DMS153 treated with DMSO at 0.1 percent for 48 hours (cell line): Measurements from ENCODE around the gene TMEM184C.

Experiments used
- DNase-seq: peaks from one replicate; lab custom pipeline; 2025; ENCODE audit not compliant: unreplicated experiment; lab: John Stamatoyannopoulos, UW

The TMEM184C gene

DNA sequence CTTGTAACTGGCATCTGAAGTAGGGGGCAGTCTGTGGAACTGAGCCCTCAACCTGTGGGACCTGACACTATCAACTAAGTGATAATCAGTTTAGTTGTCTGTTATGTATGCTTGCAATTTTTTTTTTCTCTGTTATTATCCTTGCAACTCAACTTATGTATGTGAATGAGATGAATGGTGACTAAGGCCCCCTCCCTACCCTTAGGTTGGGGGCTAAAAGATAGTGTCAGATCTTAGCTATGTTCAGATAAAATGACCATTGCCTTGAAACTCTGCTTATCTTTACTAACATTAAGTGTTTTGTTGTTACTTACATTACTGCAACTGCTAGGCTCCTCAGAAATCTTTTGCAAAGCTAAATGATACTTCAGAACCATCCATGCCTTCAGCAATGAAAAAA lies 31.5 kb downstream of the TMEM184C start:
- DNase-seq = no peak

DNA sequence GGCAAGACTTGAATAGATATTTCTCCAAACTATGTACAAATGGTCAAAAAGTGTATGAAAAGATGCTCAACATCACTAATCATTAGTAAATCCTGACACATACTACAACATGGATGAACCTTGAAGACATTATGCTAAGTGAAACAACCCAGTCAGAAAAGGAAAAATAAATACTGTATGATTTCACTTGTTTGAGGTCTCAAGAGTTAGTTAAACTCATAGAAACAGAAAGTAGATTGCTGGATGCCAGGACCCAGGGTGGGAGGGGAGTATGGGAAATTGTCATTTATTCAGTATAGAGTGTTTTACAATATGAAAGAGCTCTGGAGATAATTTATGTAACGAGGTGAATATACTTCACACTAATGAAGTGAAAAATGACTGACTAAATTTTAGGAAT lies 34.4 kb downstream of the TMEM184C start:
- DNase-seq = no peak

DNA sequence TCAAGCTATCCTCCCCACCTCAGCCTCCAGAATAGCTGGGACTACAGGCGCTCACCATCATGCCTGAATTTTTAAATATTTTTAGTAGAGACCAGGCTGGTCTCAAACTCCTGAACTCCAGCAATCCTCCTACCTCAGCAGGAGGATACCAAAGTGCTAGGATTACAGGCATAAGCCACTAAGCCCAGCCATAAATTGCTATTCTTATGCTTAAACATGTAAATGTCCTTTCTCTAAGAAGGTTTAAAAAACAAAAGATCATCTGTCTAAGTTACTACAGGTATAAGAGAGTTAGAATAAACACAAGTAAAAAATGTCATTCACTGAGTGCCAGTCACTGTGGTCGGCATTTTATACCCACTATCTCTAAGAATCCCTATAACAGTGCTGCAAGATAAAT lies 38.4 kb downstream of the TMEM184C start:
- DNase-seq = no peak

DNA sequence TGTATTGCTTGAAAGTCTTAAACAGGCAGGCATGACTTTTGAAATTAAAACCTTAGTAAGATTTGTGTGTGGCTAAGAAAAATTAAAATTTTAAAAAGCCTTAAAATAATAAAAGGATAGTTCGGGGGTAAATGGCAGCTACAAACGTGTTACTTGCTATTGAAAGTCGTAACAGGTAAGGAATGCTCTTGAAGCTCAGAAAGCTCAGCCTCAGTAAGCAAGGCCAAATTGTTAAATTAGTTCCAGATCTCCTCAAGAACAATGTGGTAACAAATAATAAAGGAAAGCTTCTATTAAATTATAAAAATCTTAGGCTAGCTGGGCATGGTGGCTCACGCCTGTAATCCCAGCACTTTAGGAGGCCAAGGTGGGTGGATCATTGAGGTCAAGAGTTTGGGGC lies 41.3 kb downstream of the TMEM184C start:
- DNase-seq = no peak

DNA sequence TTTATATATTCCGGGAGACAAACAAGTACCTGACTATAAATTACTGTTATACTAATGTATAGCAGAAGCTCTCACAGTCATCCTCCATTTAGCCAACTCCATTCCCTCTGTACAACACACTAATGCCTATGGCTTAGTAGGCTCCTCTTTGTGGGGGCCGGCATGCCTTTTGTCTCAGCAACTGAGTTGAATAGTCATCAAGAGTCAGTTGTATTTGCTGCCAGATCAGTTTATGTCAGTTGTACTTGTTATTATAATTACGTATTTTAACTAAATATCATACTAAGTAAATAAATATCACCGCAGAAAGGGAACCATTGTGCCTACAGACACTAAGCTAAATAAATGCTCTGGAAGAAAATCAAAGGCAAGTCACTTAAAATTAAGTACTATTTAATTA lies 56.9 kb downstream of the TMEM184C start:
- DNase-seq = no peak

DNA sequence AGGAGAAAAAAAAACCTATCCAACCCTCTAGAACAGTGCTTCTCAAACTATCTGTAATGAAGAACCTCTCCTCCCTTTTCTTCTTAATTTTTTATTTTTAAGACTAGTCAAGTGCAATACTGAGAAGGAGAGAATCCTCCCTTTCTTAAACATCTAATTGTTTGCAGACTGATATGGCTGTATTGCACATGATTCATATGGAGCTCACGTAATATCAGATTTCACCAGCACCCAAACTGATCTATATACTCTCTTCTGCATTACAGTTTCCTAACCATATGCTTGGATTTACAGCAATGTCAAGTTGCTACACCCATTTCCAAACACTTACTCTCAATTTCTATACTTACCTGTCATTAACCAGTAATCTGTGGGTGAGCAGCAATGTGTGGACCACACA lies 57.3 kb downstream of the TMEM184C start:
- DNase-seq = no peak

DNA sequence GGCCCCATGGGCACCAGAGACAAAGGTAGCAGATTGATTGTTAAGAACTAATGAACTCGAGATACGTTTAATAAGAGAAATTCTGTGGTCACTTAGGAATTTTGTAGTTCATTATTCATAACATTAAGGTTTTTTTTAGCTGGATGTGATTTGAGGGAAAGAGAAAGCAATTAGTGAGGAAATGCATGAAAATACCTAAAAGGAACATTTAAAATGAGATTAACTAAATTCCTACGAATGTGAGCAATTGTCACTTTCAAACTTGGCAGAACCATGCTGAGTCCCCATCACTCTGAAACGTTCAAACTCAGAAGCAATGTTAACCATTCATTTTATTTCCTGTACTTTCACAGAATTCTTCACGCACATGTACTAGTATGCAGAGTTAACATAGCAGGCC lies 60.9 kb downstream of the TMEM184C start:
- DNase-seq = no peak

DNA sequence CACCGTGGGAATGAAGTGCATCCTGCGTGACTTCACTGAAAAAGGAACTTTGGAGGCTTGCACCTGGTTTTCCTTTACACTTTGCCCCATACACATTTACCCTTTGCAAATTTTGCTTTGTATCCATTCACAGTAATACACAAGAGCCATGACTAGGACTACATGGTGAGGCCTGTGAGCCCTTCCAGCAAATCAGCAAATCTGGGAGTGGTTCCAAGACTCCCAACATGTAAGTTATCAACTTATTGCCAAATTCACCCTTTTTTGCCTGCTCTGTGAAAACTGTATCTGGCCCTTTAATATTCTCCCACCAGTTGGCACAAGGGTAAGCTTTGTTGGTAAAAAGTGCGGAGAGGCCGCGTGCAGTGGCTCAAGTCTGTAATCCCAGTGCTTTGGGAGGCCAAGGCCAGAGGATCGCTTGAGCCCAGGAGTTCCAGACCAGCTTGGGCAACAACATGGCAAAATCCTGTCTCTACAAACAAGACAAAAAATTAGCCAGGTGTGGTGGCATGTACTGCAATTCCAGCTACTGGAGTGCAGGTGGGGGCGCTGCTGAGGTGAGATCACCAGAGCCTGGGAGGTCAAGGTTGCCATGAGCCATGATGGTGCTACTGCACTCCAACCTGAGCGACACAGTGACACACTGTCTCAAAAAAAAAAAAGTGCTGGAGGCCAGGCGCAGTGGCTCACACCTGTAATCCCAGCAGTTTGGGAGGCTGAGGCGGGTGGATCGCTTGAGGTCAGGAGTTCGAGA lies 61.8 kb downstream of the TMEM184C start:
- no peak for DNase-seq

DNA sequence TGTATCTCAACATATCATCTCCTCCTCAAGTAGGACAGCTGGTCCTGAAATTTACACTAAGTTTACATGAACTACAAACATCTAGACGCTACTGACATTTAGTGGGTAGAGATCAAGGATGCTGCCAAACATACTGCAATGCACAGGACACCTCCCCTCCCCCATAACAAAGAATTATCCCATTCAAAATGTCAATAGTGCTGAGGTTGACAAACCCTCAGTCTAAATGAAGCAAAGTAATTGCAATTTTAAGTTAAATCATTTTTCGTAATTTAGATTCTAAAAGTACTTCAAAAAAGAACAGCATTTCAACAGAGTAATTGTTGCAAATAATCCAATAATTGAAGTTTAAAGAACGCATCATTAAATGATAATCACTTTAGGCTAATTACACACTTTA lies 65.6 kb downstream of the TMEM184C start:
- no peak for DNase-seq

DNA sequence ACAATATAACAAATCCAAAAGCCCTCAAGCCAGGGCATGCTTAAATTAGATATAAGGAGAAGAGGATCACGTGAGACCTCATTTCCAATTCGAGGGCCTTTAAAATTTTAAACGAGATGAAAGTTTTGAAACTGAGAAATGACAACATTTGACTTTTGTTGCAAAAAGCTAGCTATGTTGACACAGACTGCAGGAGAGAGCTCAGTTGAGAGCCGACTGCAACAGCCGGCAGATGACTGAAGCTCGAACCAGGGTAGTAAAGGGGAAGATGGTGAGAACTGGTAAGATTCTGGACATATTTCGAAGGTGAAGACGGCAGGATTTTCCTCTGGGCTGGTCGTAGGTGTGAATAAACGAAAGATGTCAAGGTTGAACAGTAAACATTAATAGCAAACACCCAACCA lies 66.0 kb downstream of the TMEM184C start:
- no peak for DNase-seq

DNA sequence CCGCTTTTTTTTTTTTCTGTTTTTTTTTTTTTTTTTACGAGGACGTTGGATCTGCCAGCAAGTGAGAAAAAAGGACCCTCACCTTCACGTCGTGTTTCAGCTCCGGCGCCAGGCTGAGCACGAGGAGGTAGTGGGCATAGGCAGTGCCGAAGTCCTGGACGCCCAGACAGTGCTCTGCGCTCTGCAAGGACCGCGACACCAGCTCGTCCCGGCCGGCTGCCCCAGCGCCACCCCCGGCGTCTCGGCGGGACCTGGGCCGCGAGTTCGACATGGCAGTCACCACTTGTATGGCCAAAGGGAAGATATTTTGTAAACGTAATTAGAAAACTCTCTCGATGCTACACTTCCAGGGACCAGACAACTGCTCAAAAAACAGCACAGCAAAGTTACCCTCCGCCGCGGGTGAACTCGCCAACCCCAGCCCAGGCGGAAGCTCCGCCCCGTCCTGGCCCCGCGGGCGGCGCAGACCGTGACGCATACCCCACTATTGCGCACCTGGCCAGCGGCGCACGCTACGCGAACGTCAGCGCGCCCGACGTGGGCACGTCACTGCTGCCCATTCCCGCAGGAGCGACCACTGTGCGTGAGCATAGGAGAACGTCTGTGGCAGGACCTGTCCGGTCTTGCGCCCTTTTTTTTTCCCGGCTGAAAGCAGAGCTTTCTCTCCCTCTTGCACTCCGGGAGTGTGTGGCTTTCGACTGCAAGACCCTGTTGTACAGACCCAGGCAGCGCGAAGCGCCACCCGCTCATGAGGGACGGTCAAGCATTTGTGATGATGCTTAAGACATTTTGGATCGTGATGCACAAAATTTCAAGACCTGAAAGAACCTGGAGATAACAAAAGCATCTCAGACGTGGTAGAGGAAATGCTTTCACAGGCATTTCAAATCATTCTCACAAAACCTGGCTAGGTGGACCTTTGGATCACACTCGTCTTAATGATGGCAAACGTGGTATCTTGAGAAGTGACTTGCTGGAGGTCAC lies 66.8 kb downstream of the TMEM184C start, which contains the start of gene PRMT9:
TSS of gene PRMT9 (minus strand) at position 447 of the 984 bp plus-strand sequence. CDS start at position 271, 176 bp downstream.
- DNase-seq = peak; percentile 78

DNA sequence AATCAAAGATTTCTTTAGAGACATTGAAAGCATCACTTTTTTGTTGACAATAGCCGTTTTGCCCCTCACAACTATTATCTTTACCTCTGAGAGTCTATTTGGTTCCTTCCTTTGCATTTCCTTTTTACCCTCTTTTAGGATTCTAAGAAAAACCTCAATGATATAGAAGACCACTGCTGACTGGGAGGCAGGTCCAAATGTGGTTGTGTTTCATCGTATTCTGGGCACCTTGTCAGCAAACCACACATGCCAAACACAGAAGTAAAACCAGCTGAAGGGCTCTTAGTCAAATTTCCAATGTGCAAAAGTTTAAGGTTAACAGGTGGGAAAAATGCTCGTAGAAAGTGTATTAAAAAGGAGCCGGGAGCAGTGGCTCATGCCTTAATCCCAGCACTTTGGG lies 71.9 kb downstream of the TMEM184C start:
- no peak for DNase-seq

DNA sequence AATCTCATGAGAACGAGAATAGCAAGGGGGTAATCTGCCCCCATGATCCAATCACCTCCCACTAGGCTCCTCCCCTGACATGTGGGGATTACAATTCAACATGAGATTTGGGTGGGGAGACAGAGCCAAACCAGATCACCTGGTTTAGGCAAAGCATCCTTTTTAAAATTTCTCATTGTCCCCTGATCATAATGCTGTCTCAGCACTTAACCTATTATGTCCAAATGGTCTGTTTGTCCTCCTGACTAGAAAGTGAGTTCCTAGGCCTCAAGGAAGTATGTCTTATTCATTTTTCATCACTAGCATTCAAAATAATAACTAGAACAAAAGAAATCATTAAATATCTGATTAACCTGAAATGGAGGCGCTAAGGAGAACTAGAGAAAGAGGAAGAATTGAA lies 74.6 kb downstream of the TMEM184C start:
- DNase-seq = no peak

DNA sequence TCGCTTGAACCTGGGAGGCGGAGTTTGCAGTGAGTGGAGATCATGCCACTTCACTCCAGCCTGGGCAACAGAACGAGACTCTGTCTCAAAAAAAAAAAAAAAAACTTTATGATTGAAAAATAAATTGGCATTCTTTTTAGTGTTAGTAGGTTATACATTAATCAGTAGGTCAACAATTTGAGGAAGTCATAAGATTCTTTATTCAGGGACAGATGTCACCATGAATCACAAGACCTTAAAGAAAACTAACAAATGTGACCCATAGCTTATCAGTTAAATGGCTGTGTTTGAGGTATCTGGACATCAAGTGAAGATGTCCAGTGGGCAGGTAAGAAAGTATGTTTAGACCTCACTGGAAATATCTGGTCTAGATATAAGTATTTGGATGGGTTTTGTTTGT lies 76.0 kb downstream of the TMEM184C start:
- no peak for DNase-seq

DNA sequence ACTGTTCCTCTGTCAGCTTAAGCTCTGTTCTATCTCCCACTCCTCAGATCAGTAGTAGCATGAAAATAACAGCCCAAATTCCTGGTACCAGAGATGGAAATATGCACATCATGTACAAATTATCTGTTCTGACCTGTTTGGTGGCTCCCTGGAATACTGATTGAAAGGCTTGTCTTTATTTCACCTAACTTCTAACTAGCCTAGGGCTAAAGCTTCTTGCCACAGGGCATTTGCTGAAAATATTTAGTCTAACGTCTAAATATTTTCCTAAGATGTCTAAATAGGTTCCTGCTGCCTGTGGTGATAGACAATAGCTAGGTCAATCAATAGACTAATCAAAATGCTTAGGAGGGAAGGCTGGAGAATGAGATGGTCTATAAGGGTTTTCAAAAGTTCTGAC lies 79.7 kb downstream of the TMEM184C start:
- DNase-seq = no peak

DNA sequence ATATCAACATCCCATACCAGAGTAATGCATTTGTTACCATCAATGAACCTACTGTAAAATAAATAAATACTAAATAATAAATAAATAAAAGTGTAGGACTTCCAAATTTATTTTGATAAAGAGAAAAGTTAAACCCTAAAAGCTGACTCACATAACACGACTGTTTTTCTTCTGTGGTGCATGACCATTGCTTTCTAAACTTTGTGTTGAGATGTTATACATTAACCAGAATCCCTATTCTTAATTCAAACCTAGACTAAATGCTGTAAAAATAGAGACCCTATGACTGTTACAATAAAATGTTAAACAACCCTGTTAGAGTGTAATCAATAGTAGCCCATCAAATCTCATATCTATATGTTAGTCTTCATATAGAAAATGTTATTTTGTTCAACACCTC lies 87.6 kb downstream of the TMEM184C start:
- DNase-seq = no peak

DNA sequence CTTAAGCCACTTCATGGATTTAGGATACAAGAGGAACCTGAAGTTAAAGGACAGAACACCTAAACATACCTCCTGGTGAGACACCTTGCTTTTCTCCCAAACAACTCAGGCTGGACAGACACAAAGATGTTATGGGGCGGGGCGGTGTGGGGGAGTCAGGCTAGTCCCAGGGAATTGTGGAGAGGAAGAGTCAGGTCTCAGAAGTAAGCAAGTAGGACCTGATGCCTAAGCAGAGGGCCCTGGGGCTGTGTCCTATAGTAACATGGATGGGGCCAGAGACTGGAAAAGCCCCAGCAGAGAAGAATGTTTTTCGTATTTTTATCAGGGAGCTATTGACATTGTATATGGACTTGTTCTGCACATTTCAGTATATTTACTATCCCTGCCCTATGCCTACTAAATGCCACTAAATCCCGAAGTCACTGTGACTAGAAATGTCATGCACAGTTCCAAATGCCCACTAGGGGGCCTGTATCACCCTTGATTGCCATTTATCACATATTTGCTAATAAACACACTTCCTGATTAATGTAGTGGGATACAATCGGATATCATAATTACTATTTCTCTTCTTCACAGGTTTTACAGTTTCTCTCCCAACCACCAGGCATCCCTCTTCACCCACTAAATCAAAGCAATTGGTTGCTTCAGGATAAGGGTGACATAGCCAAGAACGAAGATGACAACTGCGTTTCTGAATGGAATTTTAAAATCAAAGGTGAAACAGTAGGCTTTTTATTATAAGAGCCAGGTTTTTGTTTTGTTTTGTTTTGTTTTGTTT lies 90.9 kb downstream of the TMEM184C start:
- peak; percentile 23 for DNase-seq

DNA sequence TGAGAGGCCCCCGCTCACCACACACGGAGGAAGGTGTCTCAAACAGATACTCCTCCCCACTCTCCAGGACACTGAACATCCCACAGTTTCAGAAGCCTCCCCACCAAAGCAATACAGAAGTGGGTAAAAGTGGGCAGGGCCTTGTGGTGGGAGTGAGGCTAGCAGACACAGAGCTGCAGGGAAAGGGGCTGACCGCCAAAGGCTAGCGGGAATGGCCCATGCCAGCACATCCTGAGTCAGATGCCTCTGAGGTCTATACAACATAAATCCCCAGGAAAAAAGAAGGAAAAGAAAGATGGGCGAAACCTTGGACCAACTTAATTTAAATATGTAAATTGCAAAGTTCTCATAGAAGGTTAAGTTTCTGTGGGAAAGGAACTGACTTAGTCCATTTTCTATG lies 92.8 kb downstream of the TMEM184C start:
- no peak for DNase-seq

DNA sequence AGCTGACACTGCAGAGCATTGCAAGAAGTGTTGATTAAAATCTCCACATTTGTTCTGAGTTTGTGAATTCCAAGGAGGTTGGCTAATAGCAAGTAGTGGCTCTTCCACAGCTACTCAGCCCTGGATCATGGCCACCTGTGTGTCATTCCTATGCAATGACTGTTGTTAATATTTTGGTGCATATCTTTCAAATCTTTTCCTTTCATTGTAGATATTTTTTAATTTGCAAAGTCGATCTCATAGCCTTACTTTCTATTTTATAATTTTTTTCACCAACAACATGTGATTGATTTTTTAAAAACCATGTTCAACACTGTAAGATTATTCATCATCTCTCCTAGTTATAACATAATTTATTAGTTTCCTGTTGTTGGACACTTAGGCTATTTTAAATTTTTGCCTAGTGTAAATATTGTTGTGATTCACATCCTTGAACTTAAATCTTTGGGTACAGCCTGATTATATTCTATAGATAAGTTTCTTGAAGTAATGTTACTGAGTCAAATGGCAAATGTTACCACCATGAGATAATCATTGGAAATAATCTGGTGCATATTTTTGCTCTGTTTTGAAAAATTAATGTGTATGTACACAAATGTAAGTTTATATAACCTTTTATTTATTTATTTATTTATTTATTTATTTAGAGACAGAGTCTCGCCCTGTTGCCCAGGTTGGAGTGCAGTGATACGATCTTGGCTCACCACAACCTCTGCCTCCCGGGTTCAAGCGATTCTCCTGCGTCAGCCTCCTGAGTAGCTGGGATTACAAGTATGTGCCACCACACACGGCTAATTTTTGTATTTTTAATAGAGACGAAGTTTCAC lies 97.6 kb downstream of the TMEM184C start:
- no peak for DNase-seq

DNA sequence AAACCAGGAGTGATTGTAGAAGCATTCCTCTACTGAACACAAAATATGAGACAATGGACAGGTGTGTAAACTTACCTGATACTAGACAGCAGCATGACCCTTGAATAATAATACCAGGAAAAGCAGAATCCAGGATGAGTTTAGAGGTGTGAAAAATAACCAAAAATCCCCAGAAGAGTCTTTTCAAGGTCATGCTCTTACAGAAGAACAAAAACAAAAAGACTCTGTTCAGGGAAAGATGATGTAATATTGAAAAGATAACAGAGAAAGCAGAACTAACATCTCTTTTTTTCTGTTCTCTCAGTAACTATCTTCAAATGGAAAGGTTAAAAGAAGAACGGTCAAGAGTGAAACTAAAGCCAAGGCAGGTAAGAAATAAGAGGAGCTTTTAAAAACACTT lies 100.7 kb downstream of the TMEM184C start:
- DNase-seq = no peak
